Activated CD4-positive, CD25-positive, alpha-beta regulatory T cell treated with anti-CD3 and anti-CD28 coated beads, Interleukin-2, amount 50 U/mL, for 72 hours (primary cell): Measurements from ENCODE around the gene SLC6A20.

ENCODE experiments used
- DNase-seq: peaks from one replicate; pipeline ENCODE4 v3.0.0; 2021

SLC6A20 gene

DNA sequence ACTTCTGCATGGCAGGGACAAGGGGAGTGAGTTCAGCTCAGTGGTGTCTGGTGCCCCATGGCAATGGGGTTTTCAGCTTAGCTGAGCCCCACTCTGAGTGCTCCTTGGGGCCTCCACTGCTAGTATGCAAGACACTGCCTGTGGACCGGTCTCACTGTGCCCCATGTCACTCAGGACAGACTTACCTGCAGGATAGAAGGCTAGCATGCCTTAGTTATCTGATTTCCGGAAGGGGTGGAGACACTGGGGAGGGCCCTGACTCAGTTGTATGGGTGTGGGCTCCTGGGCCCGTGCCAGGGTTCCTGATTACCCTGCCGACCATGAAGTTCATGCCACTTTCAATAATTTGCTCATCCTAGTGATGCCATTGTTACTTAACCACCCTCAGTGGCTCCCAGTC lies 4.3 kb upstream of the SLC6A20 start:
- DNase-seq: no peak

DNA sequence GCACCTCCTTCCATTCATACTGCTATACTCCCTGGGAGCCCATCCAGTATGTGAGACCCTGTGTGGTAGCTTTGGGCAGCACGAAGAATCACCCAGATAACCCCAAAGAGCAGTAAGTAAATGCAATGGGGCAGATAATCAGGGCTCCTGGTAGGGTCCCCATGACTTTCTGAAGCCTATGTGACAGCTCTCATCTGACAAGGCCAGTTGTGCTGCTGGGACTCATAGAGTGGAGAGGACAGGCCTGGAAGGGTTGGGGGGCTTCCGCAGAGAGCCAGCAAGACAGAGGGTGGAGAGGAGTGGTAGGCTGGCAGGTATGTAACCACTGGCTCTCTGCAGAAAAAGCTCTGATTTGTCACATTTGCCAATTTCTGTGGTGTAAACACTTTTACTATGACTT lies 3.2 kb upstream of the SLC6A20 start:
- no peak for DNase-seq

GRCh38 chr3:45798034-45798433 lies 1.7 kb upstream of the SLC6A20 start:
- DNase-seq: no peak

- DNase-seq: no peak
Observed at GRCh38 chr3:45796902-45797637, 734 bp upstream of the SLC6A20 start.

GRCh38 chr3:45795509-45795881 lies 841 bp downstream of the SLC6A20 start:
- DNase-seq: no peak

GRCh38 chr3:45794660-45795059 lies 1.7 kb downstream of the SLC6A20 start:
- DNase-seq: no peak

DNA sequence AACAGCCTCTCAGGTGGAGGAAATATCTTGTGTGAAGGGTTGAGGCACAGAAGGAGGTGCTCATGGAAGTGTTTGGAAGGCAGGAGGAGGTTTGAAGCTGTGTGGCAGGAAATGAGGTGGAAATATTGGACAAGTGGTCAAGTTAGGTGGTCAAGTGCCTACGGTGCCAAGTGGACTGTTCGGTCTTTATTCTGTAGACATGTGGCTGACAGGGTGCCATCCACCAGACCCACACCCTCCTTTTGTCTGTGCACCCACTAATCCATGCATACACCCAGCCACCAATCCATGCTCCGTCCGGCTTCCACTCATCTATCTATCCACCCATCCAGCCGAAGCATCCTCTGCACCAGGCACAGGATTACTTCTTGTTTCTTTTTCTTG lies 2.2 kb downstream of the SLC6A20 start:
- no peak for DNase-seq

- DNase-seq: no peak
Observed at GRCh38 chr3:45793482-45794176, 2.7 kb downstream of the SLC6A20 start.

DNA sequence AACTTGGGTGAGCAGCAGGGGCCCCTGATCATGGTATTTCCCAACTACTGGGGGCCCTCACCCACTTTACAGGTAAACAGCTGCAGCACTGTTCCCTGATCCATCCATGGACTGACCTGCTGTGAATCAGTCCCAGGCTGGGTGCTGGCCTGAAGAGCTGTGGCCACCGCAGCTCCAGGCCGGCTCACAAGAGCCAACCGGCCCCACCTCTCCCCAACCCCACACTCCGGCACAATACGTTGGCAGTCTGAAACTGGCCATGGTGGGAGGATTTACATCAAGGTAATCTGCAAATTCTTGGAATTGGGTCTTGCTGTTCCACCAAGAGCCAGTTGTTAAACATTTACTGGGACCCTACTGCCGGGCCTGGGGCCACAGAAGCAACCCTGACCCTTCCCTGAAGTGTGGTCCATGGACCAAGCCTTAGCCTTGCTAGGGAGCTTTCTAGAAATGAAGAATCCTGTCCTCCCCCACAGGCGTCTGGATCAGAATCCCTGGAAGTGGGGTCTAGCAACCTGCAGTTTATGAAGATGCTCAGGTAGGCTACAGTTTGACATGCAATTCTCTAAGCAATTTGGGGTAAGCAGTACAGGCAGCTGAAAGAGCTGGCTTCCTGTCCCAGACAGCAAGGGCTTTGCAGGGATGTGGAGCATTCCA lies 3.7 kb downstream of the SLC6A20 start:
- DNase-seq: no peak

DNA sequence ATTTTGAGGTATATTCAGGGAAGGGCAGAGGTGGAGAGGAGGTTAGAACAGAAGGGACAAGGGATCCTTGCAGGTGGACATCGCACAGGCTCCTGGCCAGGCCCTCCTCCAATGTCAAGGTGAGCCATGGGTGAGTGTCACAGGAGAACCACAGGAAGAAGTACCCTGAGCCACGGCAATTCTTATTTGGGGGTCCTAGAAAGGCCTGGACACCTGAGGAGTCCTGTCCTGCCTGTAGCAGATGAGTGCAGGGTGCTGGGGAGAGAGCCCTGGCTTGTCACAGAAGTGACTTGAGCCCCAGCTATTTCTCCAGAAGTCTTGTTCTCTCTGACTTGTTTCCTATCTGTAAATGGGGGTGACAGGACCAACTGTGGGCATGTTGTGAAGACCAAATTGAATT lies 4.3 kb downstream of the SLC6A20 start:
- DNase-seq: no peak

DNA sequence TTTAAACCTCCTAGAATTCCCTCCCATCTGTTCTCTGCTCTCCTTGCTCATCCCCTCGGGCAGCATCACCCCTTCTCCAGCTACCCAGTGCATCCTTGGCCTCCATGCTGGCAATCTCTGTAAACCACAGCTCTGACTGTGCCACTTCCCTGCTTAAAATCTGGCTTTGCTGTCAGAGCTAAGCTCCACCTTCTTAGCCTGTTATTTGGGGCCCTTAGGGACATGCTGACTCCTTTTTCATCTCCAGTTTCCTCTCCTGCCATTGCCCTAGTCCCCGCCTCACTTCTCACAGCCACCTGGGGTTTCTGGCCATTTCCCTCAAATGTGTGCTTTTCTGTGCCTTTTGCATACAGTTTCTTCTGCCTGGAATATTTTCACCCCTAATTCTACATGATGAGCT lies 5.7 kb downstream of the SLC6A20 start:
- DNase-seq: no peak

GRCh38 chr3:45789235-45789812 lies 7.0 kb downstream of the SLC6A20 start:
- no peak for DNase-seq

DNA sequence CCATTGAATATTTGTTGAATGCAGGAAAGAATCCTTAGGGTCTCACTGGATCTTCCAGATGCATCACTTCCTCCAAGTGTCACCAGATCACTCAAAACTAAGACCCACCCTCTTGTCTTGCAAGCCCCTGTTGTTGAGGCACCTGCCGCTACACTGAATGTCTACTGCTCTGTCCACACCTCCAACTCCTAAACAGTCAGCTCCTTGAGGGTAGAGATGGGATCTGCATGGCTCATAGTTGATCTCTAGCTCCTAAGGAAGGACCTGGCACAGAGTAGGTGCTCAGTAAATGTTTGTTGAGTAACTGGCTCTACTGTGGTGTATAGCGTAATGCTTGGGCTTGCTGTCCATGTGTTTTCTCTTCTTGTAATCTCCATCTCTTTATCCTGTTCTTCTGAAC lies 8.8 kb downstream of the SLC6A20 start:
- DNase-seq: no peak

GRCh38 chr3:45786801-45787495 lies 9.4 kb downstream of the SLC6A20 start:
- no peak for DNase-seq

- no peak for DNase-seq
Observed at GRCh38 chr3:45785605-45786150, 10.7 kb downstream of the SLC6A20 start.

GRCh38 chr3:45783667-45784066 lies 12.7 kb downstream of the SLC6A20 start:
- no peak for DNase-seq

- DNase-seq: no peak
Observed at GRCh38 chr3:45782381-45782780, 14.0 kb downstream of the SLC6A20 start.

- no peak for DNase-seq
Observed at GRCh38 chr3:45781841-45782240, 14.5 kb downstream of the SLC6A20 start.

GRCh38 chr3:45781271-45781670 lies 15.1 kb downstream of the SLC6A20 start:
- no peak for DNase-seq

GRCh38 chr3:45779746-45780735 lies 16.3 kb downstream of the SLC6A20 start:
- DNase-seq: no peak

DNA sequence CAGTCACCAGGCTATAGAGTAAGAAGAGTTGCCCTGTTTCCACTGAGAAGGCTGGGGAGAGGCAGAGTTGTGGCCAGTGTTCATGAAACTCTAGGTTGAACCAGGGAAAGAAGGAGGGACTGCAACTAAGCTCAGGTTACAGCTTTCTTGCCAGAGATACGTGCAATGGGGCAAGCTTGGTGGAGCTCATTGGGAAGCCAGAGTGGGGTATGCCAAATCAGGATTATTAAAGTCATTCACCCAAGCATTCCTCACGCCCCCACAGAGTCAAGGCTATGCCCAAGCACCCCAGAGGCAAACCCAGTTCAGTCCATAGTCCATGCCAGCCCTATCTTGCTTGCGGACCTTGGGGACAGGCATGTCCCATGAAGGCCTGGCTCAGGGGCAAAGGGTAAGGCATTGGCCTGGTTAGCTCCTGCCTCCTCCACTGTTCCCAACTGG lies 17.6 kb downstream of the SLC6A20 start:
- no peak for DNase-seq
